DND-41 (cell line): ENCODE measurements around the gene NLGN4X.

Source experiments
- EZH2 ChIP-seq: IDR thresholded peaks from 3 replicates; pipeline ENCODE4 v1.6.1; 2012; ENCODE audit warnings: borderline replicate concordance, low read depth, mild to moderate bottlenecking, moderate library complexity, low read length, inconsistent platforms; ENCODE audit not compliant: severe bottlenecking
- TF ChIP-seq, protein P1 (sequence below): IDR thresholded peaks from 2 replicates; pipeline ENCODE4 v1.5.1; 2012; ENCODE audit warnings: borderline replicate concordance, low read length, moderate library complexity, mild to moderate bottlenecking; ENCODE audit not compliant: poor library complexity, severe bottlenecking; ENCODE audit errors: extremely low read depth

DNA sequence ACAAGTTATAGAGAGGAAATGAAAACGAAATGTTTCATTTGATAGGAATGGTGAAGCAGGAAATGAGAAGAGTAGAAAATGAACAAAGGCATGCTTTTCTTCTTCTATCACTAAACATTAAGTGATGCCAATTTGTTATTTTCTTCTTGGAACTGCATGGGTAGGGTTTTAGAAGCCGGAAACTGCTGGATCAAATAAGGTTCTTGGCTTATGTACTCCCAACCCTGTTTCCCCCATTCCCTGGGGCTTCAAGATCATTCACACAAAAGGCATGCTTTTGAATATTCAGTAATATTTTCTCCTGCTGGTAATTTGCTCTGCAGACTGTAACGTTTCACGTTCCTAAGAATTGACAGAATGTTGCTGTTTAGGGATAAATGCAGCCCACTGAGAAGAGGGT lies 224.1 kb downstream of the NLGN4X start:
- TF ChIP-seq EZH2 = no peak
- TF ChIP-seq, protein P1, sequence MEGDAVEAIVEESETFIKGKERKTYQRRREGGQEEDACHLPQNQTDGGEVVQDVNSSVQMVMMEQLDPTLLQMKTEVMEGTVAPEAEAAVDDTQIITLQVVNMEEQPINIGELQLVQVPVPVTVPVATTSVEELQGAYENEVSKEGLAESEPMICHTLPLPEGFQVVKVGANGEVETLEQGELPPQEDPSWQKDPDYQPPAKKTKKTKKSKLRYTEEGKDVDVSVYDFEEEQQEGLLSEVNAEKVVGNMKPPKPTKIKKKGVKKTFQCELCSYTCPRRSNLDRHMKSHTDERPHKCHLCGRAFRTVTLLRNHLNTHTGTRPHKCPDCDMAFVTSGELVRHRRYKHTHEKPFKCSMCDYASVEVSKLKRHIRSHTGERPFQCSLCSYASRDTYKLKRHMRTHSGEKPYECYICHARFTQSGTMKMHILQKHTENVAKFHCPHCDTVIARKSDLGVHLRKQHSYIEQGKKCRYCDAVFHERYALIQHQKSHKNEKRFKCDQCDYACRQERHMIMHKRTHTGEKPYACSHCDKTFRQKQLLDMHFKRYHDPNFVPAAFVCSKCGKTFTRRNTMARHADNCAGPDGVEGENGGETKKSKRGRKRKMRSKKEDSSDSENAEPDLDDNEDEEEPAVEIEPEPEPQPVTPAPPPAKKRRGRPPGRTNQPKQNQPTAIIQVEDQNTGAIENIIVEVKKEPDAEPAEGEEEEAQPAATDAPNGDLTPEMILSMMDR = no peak
